MCF 10A (cell line): ENCODE data around the gene DNER. TPM values are rescaled to one million over a fixed set of nuclear protein-coding genes. Genes with fewer than 3 reads are reported as not detected.

Source experiments
- BruUV-seq: library from RNA; stranded (reverse); fragments of 400-500 nt; replicated peaks from 2 replicates; lab custom pipeline; 2021; lab: Mats Ljungman, UMichigan
- CTCF ChIA-PET: fragments of 300-600 bp; sonication (Branson Sonifier 250); formaldehyde crosslinking; extraction: SDS; loops from one replicate; lab custom pipeline; 2021; ENCODE audit warnings: antibody characterized with exemption, inconsistent platforms; lab: Yijun Ruan, JAX
- POLR2A ChIA-PET: fragments of 300-600, 350-650 bp; sonication (Branson Sonifier 250); formaldehyde crosslinking; extraction: SDS; loops from one replicate; lab custom pipeline; 2020; ENCODE audit warnings: antibody characterized with exemption, inconsistent platforms; lab: Yijun Ruan, JAX
- DNase-seq: peaks from one replicate; pipeline ENCODE4 v3.0.0-alpha.2; 2018; ENCODE audit not compliant: unreplicated experiment
- H3K27ac Mint-ChIP-seq: one replicate; pipeline ENCODE4 v1.8.0; 2022; ENCODE audit warnings: mild to moderate bottlenecking, low read depth, mixed read lengths; ENCODE audit not compliant: unreplicated experiment
- H3K27me3 Mint-ChIP-seq: one replicate; pipeline ENCODE4 v1.8.0; 2022; ENCODE audit warnings: mixed read lengths; ENCODE audit not compliant: insufficient read depth, unreplicated experiment
- H3K36me3 Mint-ChIP-seq: one replicate; pipeline ENCODE4 v1.8.0; 2022; ENCODE audit warnings: mild to moderate bottlenecking, moderate library complexity, mixed read lengths; ENCODE audit not compliant: insufficient read depth, unreplicated experiment
- H3K4me1 Mint-ChIP-seq: one replicate; pipeline ENCODE4 v1.8.0; 2022; ENCODE audit warnings: mixed read lengths; ENCODE audit not compliant: insufficient read depth, unreplicated experiment
- H3K4me3 Mint-ChIP-seq: one replicate; pipeline ENCODE4 v1.8.0; 2022; ENCODE audit warnings: mild to moderate bottlenecking, moderate library complexity, mixed read lengths; ENCODE audit not compliant: unreplicated experiment
- H3K9me3 Mint-ChIP-seq: one replicate; pipeline ENCODE4 v1.8.0; 2022; ENCODE audit warnings: mixed read lengths; ENCODE audit not compliant: unreplicated experiment
- intact Hi-C: fragments of 100-400 bp; cut with micrococcal nuclease; formaldehyde crosslinking; loops from 2 replicates; pipeline ENCODE4 v1.14.1; 2022
- total RNA-seq: library from RNA; stranded (reverse); gene quantifications from 2 replicates; pipeline ENCODE4 v1.2.3, GENCODE V29; 2022
- TF ChIP-seq, protein P1 (sequence below): fragments of 200-600 bp; IDR thresholded peaks from one replicate; pipeline ENCODE4 v1.8.0; 2022; ENCODE audit warnings: antibody characterized with exemption, mild to moderate bottlenecking; ENCODE audit not compliant: unreplicated experiment

Gene DNER
- total RNA-seq, 1 experiment from 2014 or later: 49.2 TPM

DNA sequence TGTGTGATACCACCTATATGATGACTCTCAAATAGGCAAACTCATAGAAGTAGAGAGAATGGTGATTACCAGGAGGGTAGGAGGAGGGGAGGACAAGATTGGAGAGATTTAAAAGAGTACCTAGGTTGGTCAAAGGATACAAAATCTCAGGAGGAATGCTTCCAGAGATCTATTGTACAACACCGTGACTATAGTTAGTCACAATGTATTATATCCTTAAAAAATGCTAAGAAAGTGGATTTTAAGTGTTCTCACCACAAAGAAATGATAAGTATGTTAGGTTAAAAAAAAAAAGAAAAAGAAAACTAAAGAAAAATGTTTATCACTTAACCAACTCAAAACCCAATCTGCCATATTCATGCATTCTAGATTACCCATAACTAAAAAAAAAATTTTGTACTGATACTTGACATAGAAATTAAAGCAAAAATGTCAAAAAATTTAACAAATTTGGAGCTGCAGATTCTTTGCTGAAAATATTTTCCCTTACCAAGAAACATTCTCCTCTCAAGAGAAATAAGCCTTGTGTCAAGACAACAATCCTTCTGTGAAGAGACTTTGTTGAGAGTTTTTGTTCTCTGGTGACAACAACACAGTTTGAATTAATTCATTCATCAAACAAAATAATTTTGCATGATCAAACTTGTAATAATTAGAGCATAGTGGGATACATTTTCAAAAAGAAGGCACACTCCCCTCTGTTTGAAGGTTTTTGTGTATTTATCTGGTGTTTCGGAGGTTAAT, 213.1 kb downstream of the DNER start:
- H3K9me3 Mint-ChIP-seq: no peaks in the 10 kb centered on the region
- TF ChIP-seq, protein P1, sequence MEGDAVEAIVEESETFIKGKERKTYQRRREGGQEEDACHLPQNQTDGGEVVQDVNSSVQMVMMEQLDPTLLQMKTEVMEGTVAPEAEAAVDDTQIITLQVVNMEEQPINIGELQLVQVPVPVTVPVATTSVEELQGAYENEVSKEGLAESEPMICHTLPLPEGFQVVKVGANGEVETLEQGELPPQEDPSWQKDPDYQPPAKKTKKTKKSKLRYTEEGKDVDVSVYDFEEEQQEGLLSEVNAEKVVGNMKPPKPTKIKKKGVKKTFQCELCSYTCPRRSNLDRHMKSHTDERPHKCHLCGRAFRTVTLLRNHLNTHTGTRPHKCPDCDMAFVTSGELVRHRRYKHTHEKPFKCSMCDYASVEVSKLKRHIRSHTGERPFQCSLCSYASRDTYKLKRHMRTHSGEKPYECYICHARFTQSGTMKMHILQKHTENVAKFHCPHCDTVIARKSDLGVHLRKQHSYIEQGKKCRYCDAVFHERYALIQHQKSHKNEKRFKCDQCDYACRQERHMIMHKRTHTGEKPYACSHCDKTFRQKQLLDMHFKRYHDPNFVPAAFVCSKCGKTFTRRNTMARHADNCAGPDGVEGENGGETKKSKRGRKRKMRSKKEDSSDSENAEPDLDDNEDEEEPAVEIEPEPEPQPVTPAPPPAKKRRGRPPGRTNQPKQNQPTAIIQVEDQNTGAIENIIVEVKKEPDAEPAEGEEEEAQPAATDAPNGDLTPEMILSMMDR: no peak
- no peaks in the 10 kb centered on the region for H3K27me3 Mint-ChIP-seq
- DNase-seq: no peak
- BruUV-seq: no TSS peak
- no peak overlapping the region for H3K27ac Mint-ChIP-seq
- CTCF ChIA-PET: no interaction called here
- POLR2A ChIA-PET: interaction anchor here (1.3 kb wide), 1 partner anchor 12 kb away, joined by 3 read pairs; no protein-coding TSS in a partner anchor
- no peak overlapping the region for H3K4me3 Mint-ChIP-seq
- H3K4me1 Mint-ChIP-seq: peaks cover 4% of the 10 kb centered on the region
- peaks cover 69% of the 10 kb centered on the region for H3K36me3 Mint-ChIP-seq
- intact Hi-C loops: no loop called here

DNA sequence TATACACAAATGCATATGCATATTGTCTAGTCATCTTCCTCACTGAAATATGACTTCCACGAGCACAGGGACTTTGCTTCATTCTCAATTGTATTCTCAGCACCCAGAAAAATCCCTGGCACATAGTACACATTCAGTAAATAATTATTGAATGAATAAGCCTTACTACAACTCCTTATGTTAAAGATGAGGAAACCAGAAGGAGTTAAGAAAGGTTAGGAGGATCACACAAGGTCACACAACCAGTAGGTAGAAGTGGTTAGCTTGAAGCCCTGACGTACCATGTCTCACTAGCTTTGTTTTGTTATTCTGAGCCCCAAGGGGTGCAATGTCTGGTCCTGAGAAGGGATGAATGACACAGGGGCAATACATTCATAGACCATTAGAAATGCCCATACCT, 222.3 kb downstream of the DNER start:
- Mint-ChIP-seq H3K27ac (peak overlapping the region; percentile 4), H3K4me1 (peaks cover 49% of the 10 kb centered on the region), H3K27me3 (no peaks in the 10 kb centered on the region), H3K36me3 (peaks cover 42% of the 10 kb centered on the region), H3K9me3 (peaks cover 29% of the 10 kb centered on the region), H3K4me3 (no peak overlapping the region)
- DNase-seq: peak; percentile 3
- POLR2A ChIA-PET: interaction anchor here (0.7 to 1.2 kb wide), 2 partner anchors 35 to 47 kb away, joined by 3 to 5 read pairs; no protein-coding TSS in a partner anchor
- BruUV-seq: no TSS peak
- TF ChIP-seq, protein P1: no peak
- intact Hi-C loops: no loop called here
- CTCF ChIA-PET: interaction anchor here (0.6 to 2.0 kb wide), 3 partner anchors 37 to 149 kb away, joined by 4 to 9 read pairs (median 5); no protein-coding TSS in a partner anchor

DNA sequence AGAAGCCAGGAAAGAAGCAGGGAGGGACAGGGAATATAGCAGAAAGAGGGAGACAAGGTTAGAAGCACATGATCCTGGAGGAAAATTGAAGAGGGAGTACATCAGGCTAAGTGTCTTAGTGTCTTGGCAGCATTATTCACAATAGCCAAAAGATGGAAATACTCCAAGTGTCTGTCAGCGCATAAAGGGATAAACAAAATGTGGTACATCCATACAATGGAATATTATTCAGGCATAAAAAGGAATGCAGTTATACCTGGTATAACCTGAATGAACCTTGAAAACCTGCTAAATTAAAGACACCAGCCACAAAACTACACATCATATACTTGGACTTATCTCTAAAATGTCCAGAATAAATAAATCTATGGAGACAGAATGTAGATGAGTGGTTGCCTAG, 224.2 kb downstream of the DNER start:
- H3K4me1 Mint-ChIP-seq: peaks cover 47% of the 10 kb centered on the region
- intact Hi-C loops: no loop called here
- H3K4me3 Mint-ChIP-seq: no peak overlapping the region
- DNase-seq: no peak
- no peaks in the 10 kb centered on the region for H3K27me3 Mint-ChIP-seq
- H3K9me3 Mint-ChIP-seq: peaks cover 29% of the 10 kb centered on the region
- H3K36me3 Mint-ChIP-seq: peaks cover 44% of the 10 kb centered on the region
- ChIA-PET CTCF (interaction anchor here (1.1 kb wide), 1 partner anchor 37 kb away, joined by 3 read pairs; no protein-coding TSS in a partner anchor), POLR2A (interaction anchor here (0.6 to 1.5 kb wide), 3 partner anchors 21 to 82 kb away, joined by 3 read pairs; no protein-coding TSS in a partner anchor)
- BruUV-seq: no TSS peak
- TF ChIP-seq, protein P1: no peak
- peak overlapping the region; percentile 46 for H3K27ac Mint-ChIP-seq

DNA sequence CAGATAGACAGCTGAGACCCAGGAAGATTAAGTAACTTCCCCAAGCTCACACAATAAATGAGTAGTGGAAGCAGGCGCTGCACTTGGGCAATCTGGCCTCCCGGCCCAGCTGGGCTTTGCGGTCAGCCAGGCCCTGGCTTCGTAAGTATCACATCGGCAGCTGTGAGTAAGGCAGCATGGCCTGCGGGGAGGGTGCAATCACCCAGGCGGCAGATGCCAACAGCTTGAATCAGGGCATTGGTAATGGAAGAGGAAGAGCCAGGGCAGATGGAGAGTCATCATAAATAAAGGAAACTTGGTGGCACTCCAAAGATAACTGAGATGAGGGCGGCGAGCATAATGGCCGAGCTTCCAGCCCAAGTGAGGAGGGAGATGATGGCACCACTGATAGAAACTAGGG, 225.3 kb downstream of the DNER start:
- H3K4me3 Mint-ChIP-seq: peak overlapping the region; percentile 68
- intact Hi-C loops: no loop called here
- TF ChIP-seq, protein P1: no peak
- ChIA-PET POLR2A (interaction anchor here (0.5 to 2.2 kb wide), 23 partner anchors 10 to 1569 kb away, joined by 3 to 20 read pairs (median 4); no protein-coding TSS in a partner anchor), CTCF (interaction anchor here (0.6 to 1.1 kb wide), 4 partner anchors 22 to 146 kb away, joined by 3 to 4 read pairs (median 3); no protein-coding TSS in a partner anchor)
- H3K27ac Mint-ChIP-seq: peak overlapping the region; percentile 46
- peaks cover 44% of the 10 kb centered on the region for H3K36me3 Mint-ChIP-seq
- H3K4me1 Mint-ChIP-seq: peaks cover 39% of the 10 kb centered on the region
- H3K9me3 Mint-ChIP-seq: peaks cover 29% of the 10 kb centered on the region
- peak; percentile 99 for DNase-seq
- no peaks in the 10 kb centered on the region for H3K27me3 Mint-ChIP-seq
- BruUV-seq: no TSS peak
